H1 (cell line): Measurements from ENCODE around the gene CCDC88C. TPM values are rescaled to one million over a fixed set of nuclear protein-coding genes. Genes with fewer than 3 reads are reported as not detected.
A peak's percentile ranks its signal among the peaks of the same experiment; 100 is the strongest.

Experiments
- CTCF ChIA-PET: fragments of 300-600 bp; sonication (Branson Sonifier 250); formaldehyde crosslinking; loops from one replicate; lab custom pipeline; 2021; ENCODE audit not compliant: partially characterized antibody; lab: Charles Lee
- POLR2A ChIA-PET: fragments of 300-600 bp; sonication (Branson Sonifier 250); formaldehyde crosslinking; loops from one replicate; lab custom pipeline; 2021; ENCODE audit warnings: inconsistent platforms; ENCODE audit not compliant: partially characterized antibody; lab: Charles Lee
- DNase-seq, 2 experiments: peaks; one replicate each; pipeline versions ENCODE4 v3.0.0 to v3.0.0-alpha.2; 2010 to 2022; ENCODE audit warnings: low spot score in 2 of 2, low read depth in 1 of 2, mixed read lengths in 1 of 2
- FAIRE-seq: peaks from 2 replicates; lab custom pipeline; 2011; peaks lifted over from hg19 to GRCh38; lab: Jason Lieb, UNC
- H2AFZ ChIP-seq: 2 replicates; pipeline ENCODE4 v1.8.1; 2012; ENCODE audit warnings: low read length, inconsistent platforms
- H2AK5ac ChIP-seq: 2 replicates; pipeline ENCODE4 v1.6.1; 2013; ENCODE audit warnings: low read depth, low read length
- H2BK120ac ChIP-seq: replicated peaks from 2 replicates; pipeline ENCODE3; 2013; ENCODE audit warnings: low read depth, low read length, inconsistent platforms
- H2BK12ac ChIP-seq: 2 replicates; pipeline ENCODE4 v1.6.1; 2013; ENCODE audit warnings: low read depth, low read length
- H2BK15ac ChIP-seq: 2 replicates; pipeline ENCODE4 v1.6.1; 2013; ENCODE audit warnings: low read length
- H2BK20ac ChIP-seq: 2 replicates; pipeline ENCODE4 v1.6.1; 2013; ENCODE audit warnings: low read length
- H2BK5ac ChIP-seq: 2 replicates; pipeline ENCODE4 v1.6.1; 2013; ENCODE audit warnings: low read depth, low read length
- H3K14ac ChIP-seq: 2 replicates; pipeline ENCODE4 v1.6.1; 2013; ENCODE audit warnings: inconsistent platforms; ENCODE audit not compliant: insufficient read length
- H3K18ac ChIP-seq: 2 replicates; pipeline ENCODE4 v1.6.1; 2013; ENCODE audit warnings: low read length; ENCODE audit errors: extremely low read depth
- H3K23ac ChIP-seq: 2 replicates; pipeline ENCODE4 v1.6.1; 2013; ENCODE audit warnings: inconsistent platforms; ENCODE audit not compliant: insufficient read length
- H3K23me2 ChIP-seq: 2 replicates; pipeline ENCODE4 v1.6.1; 2013; ENCODE audit warnings: low read depth, low read length
- H3K27ac ChIP-seq: 2 replicates; pipeline ENCODE4 v1.6.1; 2011; ENCODE audit warnings: low read depth, low read length, inconsistent platforms
- H3K27me3 ChIP-seq, 4 experiments: replicated peaks in 1 of 4; 1 replicate in 1 of 4; 2 replicates in 3 of 4; pipeline versions ENCODE4 v1.6.1 to v1.8.1; 2011 to 2013; ENCODE audit warnings: low read length in 3 of 4, mild to moderate bottlenecking in 3 of 4, inconsistent platforms in 2 of 4, mixed read lengths in 2 of 4, moderate library complexity in 1 of 4; ENCODE audit not compliant: control insufficient read depth in 3 of 4, insufficient read depth in 3 of 4; ENCODE audit errors: extremely low read depth in 1 of 4
- H3K36me3 ChIP-seq, 4 experiments: 2 replicates each; pipeline versions ENCODE4 v1.6.1 to v1.8.1; 2011 to 2013; ENCODE audit warnings: mild to moderate bottlenecking in 4 of 4, low read length in 3 of 4, moderate library complexity in 2 of 4, control low read depth in 1 of 4, inconsistent platforms in 1 of 4; ENCODE audit not compliant: insufficient read depth in 4 of 4, control insufficient read depth in 2 of 4
- H3K4ac ChIP-seq: replicated peaks from 2 replicates; pipeline ENCODE3; 2013; ENCODE audit warnings: low read length, low read depth, mixed read lengths, inconsistent platforms; ENCODE audit not compliant: insufficient read length
- H3K4me1 ChIP-seq, 4 experiments: replicated peaks in 1 of 4; 1 replicate in 1 of 4; 2 replicates in 3 of 4; pipeline versions ENCODE4 v1.6.1 to v1.8.1; 2011 to 2013; ENCODE audit warnings: low read length in 3 of 4, inconsistent platforms in 2 of 4, mixed read lengths in 1 of 4; ENCODE audit not compliant: insufficient read depth in 4 of 4, control insufficient read depth in 3 of 4
- H3K4me2 ChIP-seq, 2 experiments: 2 replicates each; pipeline versions ENCODE4 v1.6.1 to v1.8.1; 2011 to 2013; ENCODE audit warnings: low read depth in 2 of 2, low read length in 2 of 2, control low read depth in 1 of 2, inconsistent platforms in 1 of 2, mild to moderate bottlenecking in 1 of 2; ENCODE audit not compliant: insufficient read depth in 1 of 2
- H3K4me3 ChIP-seq, 4 experiments: fragments of 200-600, 300-600 bp in 1 of 4; sonication (generic), shearing (Covaris generic), sonication (Bioruptor Twin) in 1 of 4; 2 replicates each; pipeline versions ENCODE4 v1.5.1 to v1.8.1; 2011 to 2016; ENCODE audit warnings: low read length in 4 of 4, low read depth in 3 of 4, control low read depth in 2 of 4, inconsistent platforms in 2 of 4, mild to moderate bottlenecking in 2 of 4, mixed read lengths in 1 of 4, moderate library complexity in 1 of 4; ENCODE audit not compliant: insufficient read depth in 2 of 4; ENCODE audit errors: extremely low read depth in 1 of 4
- H3K56ac ChIP-seq: replicated peaks from 2 replicates; pipeline ENCODE3; 2013; ENCODE audit warnings: low read depth, mild to moderate bottlenecking, mixed read lengths, low read length, inconsistent platforms; ENCODE audit not compliant: insufficient read length
- H3K79me1 ChIP-seq: 2 replicates; pipeline ENCODE4 v1.6.1; 2013; ENCODE audit warnings: low read depth, low read length, control low read depth
- H3K79me2 ChIP-seq, 2 experiments: 2 replicates each; pipeline versions ENCODE4 v1.6.1 to v1.8.1; 2012 to 2013; ENCODE audit warnings: low read length in 2 of 2, mild to moderate bottlenecking in 2 of 2, inconsistent platforms in 1 of 2; ENCODE audit not compliant: insufficient read depth in 2 of 2, control insufficient read depth in 1 of 2
- H3K9ac ChIP-seq, 4 experiments: replicated peaks in 1 of 4; 1 replicate in 1 of 4; 2 replicates in 3 of 4; pipeline versions ENCODE4 v1.6.1 to v1.8.1; 2011 to 2013; ENCODE audit warnings: low read depth in 3 of 4, low read length in 3 of 4, control low read depth in 2 of 4, mild to moderate bottlenecking in 2 of 4, moderate library complexity in 2 of 4, inconsistent platforms in 1 of 4; ENCODE audit errors: extremely low read depth in 1 of 4
- H3K9me3 ChIP-seq, 2 experiments: 2 replicates each; pipeline versions ENCODE4 v1.6.1 to v1.8.1; 2012 to 2013; ENCODE audit warnings: mild to moderate bottlenecking in 2 of 2, moderate library complexity in 2 of 2, control low read depth in 1 of 2, inconsistent platforms in 1 of 2, low read depth in 1 of 2, low read length in 1 of 2, mixed read lengths in 1 of 2; ENCODE audit not compliant: insufficient read depth in 2 of 2
- H4K20me1 ChIP-seq, 2 experiments: replicated peaks in 1 of 2; 2 replicates each; pipeline versions ENCODE3 to v1.8.1; 2011 to 2013; ENCODE audit warnings: inconsistent platforms in 2 of 2, low read length in 2 of 2, mild to moderate bottlenecking in 1 of 2; ENCODE audit not compliant: insufficient read depth in 2 of 2, control insufficient read depth in 1 of 2
- H4K5ac ChIP-seq: 2 replicates; pipeline ENCODE4 v1.6.1; 2013; ENCODE audit warnings: low read length, low read depth, mixed read lengths, inconsistent platforms; ENCODE audit not compliant: insufficient read length
- H4K8ac ChIP-seq: 2 replicates; pipeline ENCODE4 v1.8.0; 2013; ENCODE audit warnings: mild to moderate bottlenecking, moderate library complexity, low read length, inconsistent platforms; ENCODE audit not compliant: insufficient read depth; ENCODE audit errors: extremely low read depth
- H4K91ac ChIP-seq: replicated peaks from 2 replicates; pipeline ENCODE3; 2013; ENCODE audit warnings: low read length, mixed read lengths, inconsistent platforms; ENCODE audit not compliant: insufficient read length
- BRCA1 ChIP-seq: IDR thresholded peaks from 2 replicates; pipeline ENCODE4 v1.6.1; 2012; ENCODE audit warnings: low read depth, low read length, improper control_type of control experiment
- WGBS, 2 experiments: shearing (Covaris generic) in 1 of 2; methylation state at CpG; one replicate each; pipeline versions ENCODE4 v1.1.6 to v1.1.7; 2013 to 2015; ENCODE audit warnings: low lambda C conversion rate in 2 of 2, mixed read lengths in 2 of 2, inconsistent platforms in 1 of 2, low coverage in 1 of 2, missing lambda C conversion rate in 1 of 2; ENCODE audit not compliant: insufficient replicate concordance in 2 of 2, insufficient coverage in 1 of 2, insufficient read length in 1 of 2; ENCODE audit errors: extremely low coverage in 1 of 2, missing lambda C conversion rate in 1 of 2; 5-methylcytosine and 5-hydroxymethylcytosine counted together
- polyA plus RNA-seq, 7 experiments: library from polyadenylated mRNA; depleted of rRNA in 3 of 7; stranded (reverse) in 5 of 7; unstranded in 2 of 7; fragments of >200 nt in 5 of 7; fragments of 200-250 nt in 2 of 7; gene quantifications; 1 replicate in 5 of 7; 2 replicates in 1 of 7; 4 replicates in 1 of 7; pipeline versions ENCODE4 v1.2.1 to v1.2.3, GENCODE V29; 2011 to 2013; ENCODE audit warnings: missing spikeins in 2 of 7, mixed read lengths in 2 of 7
- total RNA-seq: library from RNA; stranded (reverse); fragmentation: NEBNext Ultra II Directional; extraction: Animal tissue kit (Norgen Biotek cat#: 25700); gene quantifications from 2 replicates; pipeline ENCODE4 v1.2.1, GENCODE V29; 2021

Gene CCDC88C
- total and polyA plus RNA-seq, 2 of the 8 experiments (the other 6 are each of a cell fraction or from before 2014, with no cell fraction given) = 10.3 to 57.7 TPM

DNA sequence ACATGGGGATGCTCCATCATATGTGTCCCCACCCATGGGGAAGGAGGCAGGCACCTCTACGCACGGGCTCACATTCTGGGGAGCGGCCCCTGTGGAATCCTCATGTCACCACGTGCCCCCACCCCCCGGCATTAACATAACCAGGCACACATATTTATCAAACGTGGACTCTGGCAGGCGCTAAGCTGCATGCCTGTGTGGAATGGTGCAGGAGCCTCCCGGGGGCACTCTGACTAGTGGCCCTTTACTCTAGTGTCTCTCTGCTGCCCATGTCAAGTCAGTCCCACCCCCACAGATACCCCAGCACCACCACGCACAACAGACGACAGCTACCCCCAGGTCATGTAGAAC, 66.1 kb downstream of the CCDC88C start:
- Histone ChIP-seq H3K27ac (no peak overlapping the region), H2BK12ac (no peak overlapping the region), H2BK15ac (no peak overlapping the region), H3K23ac (no peak overlapping the region), H2AFZ (no peak overlapping the region), H3K18ac (no peak overlapping the region), H3K56ac (no peak overlapping the region), H4K5ac (no peak overlapping the region), H3K4me1 (peaks cover 6 to 29% (median 15%) of the 10 kb centered on the region in 4 experiments), H4K91ac (no peak overlapping the region), H3K79me2 (peaks cover 2 to 37% of the 10 kb centered on the region in 2 experiments; a peak in 1 of 4 replicates), H3K14ac (no peak overlapping the region), H4K20me1 (peaks cover 4 to 8% of the 10 kb centered on the region in 2 experiments), H3K4me3 (no peak overlapping the region), H3K4ac (no peak overlapping the region), H3K4me2 (no peak overlapping the region), H2BK120ac (no peak overlapping the region), H3K36me3 (no peaks in the 10 kb centered on the region), H3K23me2 (no peaks in the 10 kb centered on the region; the same call in 1 of the 2 replicates), H2BK20ac (no peak overlapping the region), H3K79me1 (peaks cover 15% of the 10 kb centered on the region), H3K9me3 (no peaks in the 10 kb centered on the region), H3K27me3 (no peaks in the 10 kb centered on the region), H2BK5ac (peak overlapping the region; percentile 9; the same call in 1 of the 2 replicates), H4K8ac (no peak overlapping the region; the same call in 1 of the 2 replicates), H2AK5ac (no peak overlapping the region), H3K9ac (no peak overlapping the region)
- no peak for DNase-seq
- POLR2A ChIA-PET = interaction anchor here (1.1 kb wide), 1 partner anchor 158 kb away, joined by 3 read pairs; no protein-coding TSS in a partner anchor
- WGBS, 2 experiments = 84% methylated on average over 10 of the region's 10 CpGs; no CpG with 5 or more reads in 1 of the 2 experiments
- CTCF ChIA-PET = interaction anchor here (1.0 to 5.5 kb wide), 13 partner anchors 9 to 75 kb away, joined by 3 to 40 read pairs (median 5); no protein-coding TSS in a partner anchor
- no peak for FAIRE-seq
- TF ChIP-seq BRCA1 = no peak
